ENCODE data around the gene ZFAND4. TPM values are rescaled to one million over a fixed set of nuclear protein-coding genes. Genes with fewer than 3 reads are reported as not detected.
"Not testable (repeated sequence)": the region's sequence is repeated elsewhere in the genome, so short reads cannot be mapped to it uniquely, and the experiment has no call there.

Gene ZFAND4
- total RNA-seq, 1 experiment from 2014 or later, result 5.1 TPM

- not testable (repeated sequence) for H3K27ac ChIP-seq; H3K4me1 ChIP-seq; H3K4me3 ChIP-seq; H3K27me3 ChIP-seq; H3K36me3 ChIP-seq; DNase-seq; H3K9me3 ChIP-seq (replicated peaks)
These were observed 17.8 kb downstream of the ZFAND4 start for GRCh38 chr10:45654753-45655141.

GRCh38 chr10:45653454-45653853, 19.1 kb downstream of the ZFAND4 start:
- DNase-seq, result no peak

GRCh38 chr10:45652511-45652910, 20.1 kb downstream of the ZFAND4 start:
- Histone ChIP-seq H3K4me1 (no peaks in the 10 kb centered on the region), H3K4me3 (no peak overlapping the region)

More at GRCh38 chr10:45653454-45653853, 19.1 kb downstream of the ZFAND4 start:
- Histone ChIP-seq H3K27me3 (no peaks in the 10 kb centered on the region), H3K27ac (no peak overlapping the region), H3K4me1 (no peaks in the 10 kb centered on the region), H3K9me3 (replicated peaks) (no peaks in the 10 kb centered on the region), H3K36me3 (no peaks in the 10 kb centered on the region), H3K4me3 (no peak overlapping the region)

GRCh38 chr10:45649296-45649695, 23.3 kb downstream of the ZFAND4 start:
- Histone ChIP-seq H3K27me3 (no peaks in the 10 kb centered on the region), H3K36me3 (no peaks in the 10 kb centered on the region), H3K9me3 (replicated peaks) (no peaks in the 10 kb centered on the region), H3K4me1 (no peaks in the 10 kb centered on the region), H3K27ac (no peak overlapping the region), H3K4me3 (no peak overlapping the region)
- DNase-seq, result no peak

More at GRCh38 chr10:45652511-45652910, 20.1 kb downstream of the ZFAND4 start:
- Histone ChIP-seq H3K9me3 (replicated peaks) (no peaks in the 10 kb centered on the region), H3K27ac (no peak overlapping the region), H3K27me3 (no peaks in the 10 kb centered on the region), H3K36me3 (no peaks in the 10 kb centered on the region)
- no peak for DNase-seq

DNA sequence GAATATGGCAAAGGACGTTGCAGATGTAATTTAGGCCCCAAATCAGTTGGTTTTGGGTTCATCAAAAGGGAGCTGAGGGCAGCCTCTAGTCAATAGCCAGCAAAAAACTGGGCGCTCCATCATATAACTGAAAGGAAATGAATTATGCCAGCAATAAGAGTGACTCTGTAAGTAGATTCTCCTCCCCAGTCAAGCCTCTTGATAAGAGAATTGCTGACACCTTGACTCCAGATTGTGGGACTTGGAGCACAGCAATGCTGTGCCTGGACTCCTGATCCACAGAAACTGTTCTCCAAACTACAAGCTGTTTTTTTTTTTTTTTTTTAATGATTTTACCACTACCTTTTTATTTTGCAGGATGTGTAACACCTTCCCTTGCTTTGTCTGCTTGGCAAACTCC, 25.5 kb downstream of the ZFAND4 start:
- Histone ChIP-seq H3K27ac (no peak overlapping the region), H3K4me3 (no peak overlapping the region), H3K27me3 (no peaks in the 10 kb centered on the region), H3K4me1 (no peaks in the 10 kb centered on the region), H3K36me3 (no peaks in the 10 kb centered on the region), H3K9me3 (replicated peaks) (no peaks in the 10 kb centered on the region)
- no peak for DNase-seq

DNA sequence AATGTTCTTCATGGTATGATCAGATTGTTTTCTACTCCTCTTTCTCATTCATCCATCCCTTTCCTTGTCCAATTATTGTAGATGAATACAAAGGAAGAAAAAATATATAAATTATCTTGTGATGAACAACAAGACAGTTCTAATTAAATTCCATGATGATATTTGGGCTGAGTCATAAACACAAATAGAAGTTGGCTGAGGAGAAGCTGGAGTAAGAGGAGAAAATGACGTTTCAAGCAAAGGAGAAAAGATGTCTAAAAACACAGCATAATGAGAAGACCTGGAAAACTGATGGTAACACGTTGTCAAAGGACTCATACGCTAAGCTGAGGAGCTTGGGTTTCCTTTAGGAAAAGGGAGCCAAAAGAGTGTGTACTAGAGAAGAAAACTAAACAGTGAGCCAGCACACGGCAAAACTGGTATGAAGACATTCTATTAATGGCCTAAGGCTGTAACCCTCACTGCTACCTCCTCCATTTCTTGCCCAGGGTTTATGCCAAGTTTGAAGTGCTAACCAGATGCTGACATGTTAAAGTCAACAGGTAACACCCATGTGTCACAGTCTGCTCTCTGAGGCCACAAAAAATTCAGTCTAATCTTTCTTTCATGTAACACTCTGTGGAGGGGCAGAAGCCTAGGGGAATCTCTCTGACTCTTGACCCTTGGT, 26.1 kb downstream of the ZFAND4 start:
- no peak for DNase-seq
- H3K9me3 ChIP-seq (replicated peaks), result no peaks in the 10 kb centered on the region
- H3K4me1 ChIP-seq, result no peaks in the 10 kb centered on the region
- H3K27ac ChIP-seq, result no peak overlapping the region
- H3K36me3 ChIP-seq, result no peaks in the 10 kb centered on the region
- no peaks in the 10 kb centered on the region for H3K27me3 ChIP-seq
- no peak overlapping the region for H3K4me3 ChIP-seq

DNA sequence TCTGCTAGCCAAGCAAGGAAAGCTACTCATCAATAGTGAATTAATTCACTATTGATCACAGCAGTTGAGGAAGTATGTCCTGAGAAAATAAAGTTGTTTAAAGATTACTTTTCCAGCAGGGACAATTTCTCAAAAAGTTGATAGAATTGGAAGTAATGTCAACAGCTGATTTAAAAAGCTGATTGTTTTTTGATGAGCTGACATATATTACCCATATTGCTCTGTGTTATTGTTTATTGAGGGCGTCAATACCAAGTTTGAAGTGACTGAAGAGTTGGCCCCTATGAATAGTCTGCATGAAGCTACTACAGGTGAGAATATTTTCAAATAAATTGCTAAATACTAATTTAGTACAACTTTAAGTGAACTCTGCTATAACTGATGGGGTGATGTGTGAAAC, 28.0 kb downstream of the ZFAND4 start:
- H3K27me3 ChIP-seq, result no peaks in the 10 kb centered on the region
- H3K4me3 ChIP-seq, result no peak overlapping the region
- no peaks in the 10 kb centered on the region for H3K9me3 ChIP-seq (replicated peaks)
- DNase-seq, result no peak
- H3K36me3 ChIP-seq, result no peaks in the 10 kb centered on the region
- H3K4me1 ChIP-seq, result no peaks in the 10 kb centered on the region
- no peak overlapping the region for H3K27ac ChIP-seq

- no peak overlapping the region for H3K27ac ChIP-seq
- H3K36me3 ChIP-seq, result no peaks in the 10 kb centered on the region
- no peak overlapping the region for H3K4me3 ChIP-seq
- DNase-seq, result no peak
- H3K4me1 ChIP-seq, result no peaks in the 10 kb centered on the region
- no peaks in the 10 kb centered on the region for H3K27me3 ChIP-seq
- H3K9me3 ChIP-seq (replicated peaks), result no peaks in the 10 kb centered on the region
These were observed 31.6 kb downstream of the ZFAND4 start for GRCh38 chr10:45640941-45641340.

- Histone ChIP-seq H3K36me3 (no peaks in the 10 kb centered on the region), H3K27me3 (no peaks in the 10 kb centered on the region), H3K27ac (no peak overlapping the region), H3K9me3 (replicated peaks) (no peaks in the 10 kb centered on the region), H3K4me1 (no peaks in the 10 kb centered on the region), H3K4me3 (no peak overlapping the region)
- DNase-seq, result no peak
These were observed 32.5 kb downstream of the ZFAND4 start for GRCh38 chr10:45640049-45640448.

DNA sequence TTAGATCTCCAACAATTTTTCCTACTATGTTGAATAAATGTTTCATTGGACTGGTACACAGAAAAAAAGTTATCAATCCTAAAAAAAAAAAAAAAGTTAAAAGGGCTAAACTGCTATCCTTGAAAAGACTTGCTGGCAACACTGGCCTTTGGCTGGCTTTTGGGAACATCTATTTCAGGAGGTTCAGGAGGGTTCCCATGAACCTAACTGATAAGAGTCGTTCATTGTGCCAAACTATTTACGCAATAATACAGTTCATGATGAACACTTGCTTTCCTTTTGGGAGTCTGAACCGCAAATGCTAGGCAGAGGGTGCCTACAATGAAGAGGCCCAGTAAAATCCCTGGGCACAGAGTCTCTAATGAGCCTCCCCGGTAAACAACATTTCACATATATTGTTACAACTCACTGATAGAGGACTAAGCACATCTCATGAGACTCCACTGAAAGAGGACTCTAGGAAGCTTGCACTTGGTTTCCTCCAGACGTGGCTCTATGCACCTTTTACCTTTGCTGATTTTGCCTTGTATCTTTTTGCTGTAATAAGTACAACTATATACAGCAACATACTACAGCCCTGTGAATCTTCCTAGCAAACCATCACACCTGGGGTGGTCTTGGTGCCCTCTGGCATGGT, 45.0 kb downstream of the ZFAND4 start:
- DNase-seq, result no peak
- Histone ChIP-seq H3K9me3 (replicated peaks) (no peaks in the 10 kb centered on the region), H3K27me3 (no peaks in the 10 kb centered on the region), H3K27ac (no peak overlapping the region), H3K36me3 (no peaks in the 10 kb centered on the region), H3K4me1 (no peaks in the 10 kb centered on the region), H3K4me3 (no peak overlapping the region)

GRCh38 chr10:45625879-45626278, 46.7 kb downstream of the ZFAND4 start:
- H3K27me3 ChIP-seq, result no peaks in the 10 kb centered on the region
- H3K36me3 ChIP-seq, result no peaks in the 10 kb centered on the region
- DNase-seq, result no peak
- no peak overlapping the region for H3K4me3 ChIP-seq
- no peaks in the 10 kb centered on the region for H3K9me3 ChIP-seq (replicated peaks)
- no peaks in the 10 kb centered on the region for H3K4me1 ChIP-seq
- H3K27ac ChIP-seq, result no peak overlapping the region

DNA sequence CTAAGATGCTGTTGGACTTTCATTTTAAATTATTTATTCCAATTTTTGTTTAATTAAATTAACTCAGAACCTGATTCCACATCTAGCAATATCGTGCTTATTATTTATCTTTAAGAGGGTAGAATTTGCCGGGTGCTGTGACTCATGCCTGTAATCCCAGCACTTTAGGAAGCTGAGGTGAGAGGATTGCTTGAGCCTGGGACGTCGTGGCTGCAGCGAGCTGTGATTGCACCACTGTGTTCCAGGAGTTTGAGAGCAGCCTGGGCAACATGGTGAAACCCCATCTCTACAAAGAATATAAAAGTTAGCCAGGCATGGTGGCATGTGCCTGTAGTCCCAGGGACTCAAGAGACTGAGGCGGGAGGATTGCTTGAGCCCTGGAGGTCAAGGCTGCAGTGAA, 47.8 kb downstream of the ZFAND4 start:
- H3K36me3 ChIP-seq, result no peaks in the 10 kb centered on the region
- H3K9me3 ChIP-seq (replicated peaks), result no peaks in the 10 kb centered on the region
- DNase-seq, result no peak
- H3K27ac ChIP-seq, result no peak overlapping the region
- H3K4me3 ChIP-seq, result no peak overlapping the region
- H3K4me1 ChIP-seq, result no peaks in the 10 kb centered on the region
- no peaks in the 10 kb centered on the region for H3K27me3 ChIP-seq

GRCh38 chr10:45614869-45615268, 57.7 kb downstream of the ZFAND4 start:
- no peaks in the 10 kb centered on the region for H3K27me3 ChIP-seq
- H3K4me3 ChIP-seq, result no peak overlapping the region
- no peaks in the 10 kb centered on the region for H3K9me3 ChIP-seq (replicated peaks)
- no peak overlapping the region for H3K27ac ChIP-seq
- H3K4me1 ChIP-seq, result no peaks in the 10 kb centered on the region
- no peak for DNase-seq
- no peaks in the 10 kb centered on the region for H3K36me3 ChIP-seq

GRCh38 chr10:45612741-45613140, 59.8 kb downstream of the ZFAND4 start:
- Histone ChIP-seq H3K27ac (no peak overlapping the region), H3K4me1 (no peaks in the 10 kb centered on the region), H3K9me3 (replicated peaks) (no peaks in the 10 kb centered on the region), H3K36me3 (no peaks in the 10 kb centered on the region), H3K4me3 (no peak overlapping the region), H3K27me3 (no peaks in the 10 kb centered on the region)
- DNase-seq, result no peak

DNA sequence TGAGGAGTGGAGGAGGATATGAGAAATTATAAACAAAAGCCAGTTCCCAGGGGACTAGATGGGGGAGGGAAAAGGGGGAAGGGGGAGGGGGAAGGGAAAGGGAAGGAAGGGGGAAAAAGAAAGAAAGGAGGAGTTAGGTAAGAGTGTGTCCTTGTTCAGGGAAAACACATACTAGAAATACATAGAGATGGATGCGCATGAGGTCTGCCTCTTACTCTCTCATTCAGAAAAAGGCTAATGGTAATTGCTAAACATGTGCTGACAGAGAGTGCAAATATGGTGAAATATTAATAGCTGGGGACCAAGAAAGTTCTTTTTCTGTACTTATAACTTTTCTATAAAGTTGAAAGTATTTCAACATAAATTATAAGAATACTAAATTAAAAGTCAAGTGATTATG, 64.5 kb downstream of the ZFAND4 start:
- no peaks in the 10 kb centered on the region for H3K27me3 ChIP-seq
- no peak for DNase-seq
- no peaks in the 10 kb centered on the region for H3K4me1 ChIP-seq
- no peaks in the 10 kb centered on the region for H3K36me3 ChIP-seq
- H3K9me3 ChIP-seq (replicated peaks), result no peaks in the 10 kb centered on the region
- no peak overlapping the region for H3K4me3 ChIP-seq
- H3K27ac ChIP-seq, result no peak overlapping the region

DNA sequence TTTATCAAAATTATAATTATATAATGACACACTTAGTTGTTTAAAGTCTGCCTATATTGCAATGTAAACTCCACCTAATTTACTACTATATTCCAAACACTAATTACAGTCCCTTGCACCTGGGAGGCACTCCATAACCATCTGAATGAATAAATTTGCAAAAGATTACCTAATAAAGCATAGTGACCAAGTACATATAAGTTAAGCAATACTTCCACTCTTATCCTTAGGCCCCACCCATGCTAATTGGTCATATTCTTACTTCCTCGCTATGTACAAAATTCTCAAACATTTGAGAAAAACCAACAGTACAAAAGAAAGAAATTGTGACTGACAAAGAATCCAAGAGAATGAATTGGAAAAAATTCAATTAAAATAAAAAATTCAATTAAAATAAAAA, 65.3 kb downstream of the ZFAND4 start:
- H3K9me3 ChIP-seq (replicated peaks), result no peaks in the 10 kb centered on the region

More for the DNA sequence above, 65.3 kb downstream of the ZFAND4 start:
- H3K27ac ChIP-seq, result no peak overlapping the region
- no peaks in the 10 kb centered on the region for H3K36me3 ChIP-seq
- H3K27me3 ChIP-seq, result no peaks in the 10 kb centered on the region
- no peak overlapping the region for H3K4me3 ChIP-seq
- no peak for DNase-seq
- no peaks in the 10 kb centered on the region for H3K4me1 ChIP-seq
